IPS-18a (cell line): ENCODE results near the gene SPATS2.

ENCODE experiments used
- H3K27ac ChIP-seq: one replicate; pipeline ENCODE4 v1.5.1; 2013; ENCODE audit warnings: low read length
- H3K27me3 ChIP-seq: one replicate; pipeline ENCODE4 v1.6.1; 2013; ENCODE audit warnings: mild to moderate bottlenecking, low read length; ENCODE audit not compliant: control insufficient read depth, insufficient read depth
- H3K36me3 ChIP-seq: one replicate; pipeline ENCODE4 v1.6.1; 2013; ENCODE audit warnings: low read depth, low read length; ENCODE audit not compliant: control insufficient read depth
- H3K4me1 ChIP-seq: one replicate; pipeline ENCODE4 v1.6.1; 2013; ENCODE audit warnings: low read depth, low read length; ENCODE audit not compliant: control insufficient read depth
- H3K4me3 ChIP-seq: one replicate; pipeline ENCODE4 v1.5.1; 2013; ENCODE audit warnings: low read length
- H3K9ac ChIP-seq: one replicate; pipeline ENCODE4 v1.6.1; 2013; ENCODE audit warnings: mild to moderate bottlenecking, low read length, moderate library complexity
- H3K9me3 ChIP-seq: one replicate; pipeline ENCODE4 v1.6.1; 2013; ENCODE audit warnings: low read depth, low read length; ENCODE audit not compliant: control insufficient read depth

SPATS2 gene

GRCh38 chr12:49456131-49456679 is 88.9 kb downstream of the SPATS2 start:
- no peak overlapping the region for H3K27ac ChIP-seq
- H3K27me3 ChIP-seq = no peaks in the 10 kb centered on the region
- no peak overlapping the region for H3K4me3 ChIP-seq
- H3K36me3 ChIP-seq = peaks cover 3% of the 10 kb centered on the region
- H3K4me1 ChIP-seq = no peaks in the 10 kb centered on the region
- H3K9me3 ChIP-seq = no peaks in the 10 kb centered on the region
- H3K9ac ChIP-seq = no peak overlapping the region

GRCh38 chr12:49458816-49459215 is 91.6 kb downstream of the SPATS2 start:
- H3K36me3 ChIP-seq = peaks cover 3% of the 10 kb centered on the region
- H3K27me3 ChIP-seq = no peaks in the 10 kb centered on the region
- H3K9ac ChIP-seq = no peak overlapping the region
- no peak overlapping the region for H3K4me3 ChIP-seq
- no peaks in the 10 kb centered on the region for H3K4me1 ChIP-seq
- no peak overlapping the region for H3K27ac ChIP-seq
- H3K9me3 ChIP-seq = no peaks in the 10 kb centered on the region

GRCh38 chr12:49461221-49461620 is 94.0 kb downstream of the SPATS2 start:
- no peaks in the 10 kb centered on the region for H3K9me3 ChIP-seq
- H3K36me3 ChIP-seq = peaks cover 3% of the 10 kb centered on the region
- H3K27ac ChIP-seq = no peak overlapping the region
- no peaks in the 10 kb centered on the region for H3K27me3 ChIP-seq
- no peak overlapping the region for H3K4me3 ChIP-seq
- H3K9ac ChIP-seq = no peak overlapping the region
- no peaks in the 10 kb centered on the region for H3K4me1 ChIP-seq

GRCh38 chr12:49462083-49462744 is 95.0 kb downstream of the SPATS2 start:
- no peaks in the 10 kb centered on the region for H3K9me3 ChIP-seq
- no peak overlapping the region for H3K27ac ChIP-seq
- H3K36me3 ChIP-seq = peaks cover 3% of the 10 kb centered on the region
- H3K4me3 ChIP-seq = no peak overlapping the region
- no peak overlapping the region for H3K9ac ChIP-seq
- no peaks in the 10 kb centered on the region for H3K27me3 ChIP-seq
- H3K4me1 ChIP-seq = no peaks in the 10 kb centered on the region

GRCh38 chr12:49465132-49465531 is 97.9 kb downstream of the SPATS2 start:
- Histone ChIP-seq H3K4me1 (no peaks in the 10 kb centered on the region), H3K36me3 (peaks cover 3% of the 10 kb centered on the region), H3K9me3 (no peaks in the 10 kb centered on the region)

GRCh38 chr12:49470986-49471385 is 103.7 kb downstream of the SPATS2 start:
- H3K4me1 ChIP-seq = peaks cover 2% of the 10 kb centered on the region
- H3K27ac ChIP-seq = no peak overlapping the region
- no peaks in the 10 kb centered on the region for H3K27me3 ChIP-seq
- no peaks in the 10 kb centered on the region for H3K9me3 ChIP-seq
- H3K36me3 ChIP-seq = no peaks in the 10 kb centered on the region
- H3K9ac ChIP-seq = no peak overlapping the region
- no peak overlapping the region for H3K4me3 ChIP-seq

More at GRCh38 chr12:49465132-49465531, 97.9 kb downstream of the SPATS2 start:
- H3K9ac ChIP-seq = no peak overlapping the region
- no peaks in the 10 kb centered on the region for H3K27me3 ChIP-seq
- no peak overlapping the region for H3K4me3 ChIP-seq
- H3K27ac ChIP-seq = no peak overlapping the region

GRCh38 chr12:49471557-49471956 is 104.3 kb downstream of the SPATS2 start:
- Histone ChIP-seq H3K27me3 (no peaks in the 10 kb centered on the region), H3K4me3 (no peak overlapping the region), H3K36me3 (no peaks in the 10 kb centered on the region), H3K4me1 (peaks cover 6% of the 10 kb centered on the region), H3K9me3 (no peaks in the 10 kb centered on the region), H3K27ac (no peak overlapping the region), H3K9ac (no peak overlapping the region)

GRCh38 chr12:49476091-49476490 is 108.8 kb downstream of the SPATS2 start:
- H3K9me3 ChIP-seq = no peaks in the 10 kb centered on the region
- no peaks in the 10 kb centered on the region for H3K27me3 ChIP-seq
- H3K27ac ChIP-seq = no peak overlapping the region
- no peaks in the 10 kb centered on the region for H3K36me3 ChIP-seq
- H3K4me1 ChIP-seq = peaks cover 22% of the 10 kb centered on the region
- no peak overlapping the region for H3K9ac ChIP-seq
- no peak overlapping the region for H3K4me3 ChIP-seq

GRCh38 chr12:49478949-49479664 is 111.8 kb downstream of the SPATS2 start:
- peaks cover 43% of the 10 kb centered on the region for H3K4me1 ChIP-seq
- H3K27ac ChIP-seq = no peak overlapping the region
- H3K27me3 ChIP-seq = no peaks in the 10 kb centered on the region
- no peak overlapping the region for H3K9ac ChIP-seq
- H3K4me3 ChIP-seq = no peak overlapping the region
- no peaks in the 10 kb centered on the region for H3K9me3 ChIP-seq
- H3K36me3 ChIP-seq = no peaks in the 10 kb centered on the region

GRCh38 chr12:49482095-49483051 is 115.1 kb downstream of the SPATS2 start:
- H3K4me1 ChIP-seq = peaks cover 43% of the 10 kb centered on the region
- no peak overlapping the region for H3K27ac ChIP-seq
- no peak overlapping the region for H3K4me3 ChIP-seq
- H3K36me3 ChIP-seq = no peaks in the 10 kb centered on the region
- no peaks in the 10 kb centered on the region for H3K27me3 ChIP-seq
- H3K9me3 ChIP-seq = no peaks in the 10 kb centered on the region
- no peak overlapping the region for H3K9ac ChIP-seq

GRCh38 chr12:49483619-49484018 is 116.4 kb downstream of the SPATS2 start:
- Histone ChIP-seq H3K9me3 (no peaks in the 10 kb centered on the region), H3K27me3 (no peaks in the 10 kb centered on the region), H3K4me3 (peak overlapping the region; percentile 38), H3K36me3 (no peaks in the 10 kb centered on the region), H3K27ac (peak overlapping the region; percentile 84), H3K9ac (no peak overlapping the region), H3K4me1 (peaks cover 38% of the 10 kb centered on the region)
